Right lobe of liver (tissue), 6 donors: ENCODE measurements around the gene ELOA2. TPM values are rescaled to one million over a fixed set of nuclear protein-coding genes. Genes with fewer than 3 reads are reported as not detected.

Source experiments
- ATAC-seq, 4 donors: fragments of 200-7000 bp; cut with Tn5 transposase; one replicate each; pipeline ENCODE4 v1.9.1; 2020; ENCODE audit warnings: mild to moderate bottlenecking in 4 of 4, moderate library complexity in 4 of 4
- DNase-seq, 3 donors: peaks; one replicate each; pipeline ENCODE4 v3.0.0-alpha.2; 2020
- H3K27ac ChIP-seq, 3 donors: fragments of 200-600 bp; one replicate each; pipeline ENCODE4 v1.8.0; 2022
- H3K27me3 ChIP-seq, 2 donors: fragments of 200-600 bp; one replicate each; pipeline ENCODE4 v1.8.0; 2022
- H3K36me3 ChIP-seq, 4 donors: fragments of 200-600 bp; sonication (generic) in 1 of 4; one replicate each; pipeline versions ENCODE4 v1.5.1 to v1.8.0; 2017 to 2022; ENCODE audit warnings: control low read depth in 1 of 4
- H3K4me1 ChIP-seq, 4 donors: fragments of 200-600 bp; sonication (generic) in 1 of 4; one replicate each; pipeline versions ENCODE4 v1.5.1 to v1.8.0; 2017 to 2022; ENCODE audit warnings: control low read depth in 1 of 4
- H3K4me3 ChIP-seq, 3 donors: fragments of 200-600 bp; one replicate each; pipeline ENCODE4 v1.8.0; 2022
- H3K9me3 ChIP-seq, 4 donors: fragments of 200-600 bp; sonication (generic) in 1 of 4; one replicate each; pipeline versions ENCODE4 v1.5.1 to v1.8.0; 2017 to 2022; ENCODE audit warnings: control low read depth in 1 of 4
- POLR2A ChIP-seq: fragments of 450-650 bp; IDR thresholded peaks from one replicate; pipeline ENCODE4 v1.6.1; 2017; ENCODE audit warnings: antibody characterized with exemption, mild to moderate bottlenecking
- WGBS: methylation state at CpG from one replicate; pipeline ENCODE4 v1.1.6; 2018; ENCODE audit warnings: low coverage, low lambda C conversion rate; ENCODE audit not compliant: insufficient coverage; ENCODE audit errors: missing lambda C conversion rate; 5-methylcytosine and 5-hydroxymethylcytosine counted together
- intact Hi-C, 2 donors: fragments of 100-400 bp; cut with DNase I; formaldehyde crosslinking; loops; one replicate each; pipeline versions ENCODE4 v1.11.2 to v1.14.1; 2022
- long read RNA-seq: library from polyadenylated mRNA; unstranded; transcript quantifications from one replicate; pipeline ENCODE4 v2.0.0, GENCODE V29; 2019
- total RNA-seq, 6 experiments: library from RNA; depleted of rRNA in 2 of 6; stranded (reverse); fragments of >200 nt in 2 of 6; fragmentation: NEBNext Ultra II Directional in 3 of 6; extraction: Animal tissue kit (Norgen Biotek cat#: 25700) in 3 of 6; gene quantifications; one replicate each; pipeline versions ENCODE4 v1.1.0 to v1.2.4, GENCODE V29; 2016 to 2023
- TF ChIP-seq, protein P1 (sequence below), 4 donors: fragments of 200-600 bp in 3 of 4; fragments of 450-650 bp in 1 of 4; IDR thresholded peaks; one replicate each; pipeline versions ENCODE4 v1.5.1 to v1.8.0; 2016 to 2022; ENCODE audit warnings: antibody characterized with exemption in 4 of 4, mild to moderate bottlenecking in 2 of 4
- donor health status: DM: no; HTN: yes; CAD: no.
- donor health status: DM: no; HTN: no; CAD: no.
- donor health status: DM: no; HTN: no; CAD: no.
- donor health status: DM: no; HTN: yes; CAD: no.
- donor health status: DM: no; HTN: yes; CAD: no.

ELOA2 gene
- not detected for total RNA-seq
- long read RNA-seq: 0 reads

- Histone ChIP-seq H3K36me3 (no peaks in the 10 kb centered on the region), H3K9me3 (no peaks in the 10 kb centered on the region), H3K4me1 (no peaks in the 10 kb centered on the region), H3K27ac (no peak within 1 kb of the TSS), H3K27me3 (no peaks in the 10 kb centered on the region), H3K4me3 (no peak within 1 kb of the TSS)
- no peak for DNase-seq
- no peak for ATAC-seq
- TF ChIP-seq, protein P1, sequence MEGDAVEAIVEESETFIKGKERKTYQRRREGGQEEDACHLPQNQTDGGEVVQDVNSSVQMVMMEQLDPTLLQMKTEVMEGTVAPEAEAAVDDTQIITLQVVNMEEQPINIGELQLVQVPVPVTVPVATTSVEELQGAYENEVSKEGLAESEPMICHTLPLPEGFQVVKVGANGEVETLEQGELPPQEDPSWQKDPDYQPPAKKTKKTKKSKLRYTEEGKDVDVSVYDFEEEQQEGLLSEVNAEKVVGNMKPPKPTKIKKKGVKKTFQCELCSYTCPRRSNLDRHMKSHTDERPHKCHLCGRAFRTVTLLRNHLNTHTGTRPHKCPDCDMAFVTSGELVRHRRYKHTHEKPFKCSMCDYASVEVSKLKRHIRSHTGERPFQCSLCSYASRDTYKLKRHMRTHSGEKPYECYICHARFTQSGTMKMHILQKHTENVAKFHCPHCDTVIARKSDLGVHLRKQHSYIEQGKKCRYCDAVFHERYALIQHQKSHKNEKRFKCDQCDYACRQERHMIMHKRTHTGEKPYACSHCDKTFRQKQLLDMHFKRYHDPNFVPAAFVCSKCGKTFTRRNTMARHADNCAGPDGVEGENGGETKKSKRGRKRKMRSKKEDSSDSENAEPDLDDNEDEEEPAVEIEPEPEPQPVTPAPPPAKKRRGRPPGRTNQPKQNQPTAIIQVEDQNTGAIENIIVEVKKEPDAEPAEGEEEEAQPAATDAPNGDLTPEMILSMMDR (IDR thresholded peaks at IDR 0.05): no peak
- no peak for TF ChIP-seq POLR2A
- no CpG with 5 or more reads among the region's 29 CpGs for WGBS
- intact Hi-C loops: no loop called here
Observed at GRCh38 chr18:47035156-47035671, at the start of gene ELOA2. TSS of gene ELOA2 (minus strand) at chr18:47035621. CDS start at chr18:47035264, 357 bp downstream.

DNA sequence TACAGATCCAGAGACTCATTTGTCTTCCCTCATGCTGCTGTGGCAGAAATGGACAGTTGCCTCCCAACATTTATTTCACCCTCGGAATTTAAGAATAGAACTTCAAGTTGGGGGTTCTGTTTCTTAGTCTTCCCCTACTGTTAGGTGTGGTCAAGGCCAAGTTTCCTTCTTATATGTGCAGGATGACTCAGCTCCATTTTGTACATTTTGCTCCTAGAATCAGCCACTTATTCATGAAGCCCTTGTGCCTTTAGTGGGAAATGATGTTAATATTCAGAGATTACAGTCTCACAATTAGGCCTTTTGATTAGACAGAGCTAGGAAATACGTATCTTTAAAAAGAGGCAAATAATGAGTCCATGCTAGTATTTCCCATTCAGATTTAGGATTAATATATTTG, 46.2 kb upstream of the ELOA2 start:
- no peak overlapping the region for H3K4me3 ChIP-seq
- no peak overlapping the region for H3K27ac ChIP-seq
- WGBS: 73% methylated on average over 2 of the region's 2 CpGs
- intact Hi-C loops: no loop called here
- H3K36me3 ChIP-seq: no peaks in the 10 kb centered on the region
- H3K27me3 ChIP-seq: no peaks in the 10 kb centered on the region
- TF ChIP-seq POLR2A: no peak
- TF ChIP-seq, protein P1 (IDR thresholded peaks at IDR 0.05): no peak
- ATAC-seq (no peak), DNase-seq (no peak)
- H3K4me1 ChIP-seq: no peaks in the 10 kb centered on the region
- no peaks in the 10 kb centered on the region for H3K9me3 ChIP-seq

- H3K27ac ChIP-seq: no peak overlapping the region
- DNase-seq: no peak
- TF ChIP-seq, protein P1 (IDR thresholded peaks at IDR 0.05): no peak
- no peak for TF ChIP-seq POLR2A
- WGBS: 93% methylated on average over 2 of the region's 2 CpGs
- H3K36me3 ChIP-seq: no peaks in the 10 kb centered on the region
- no peaks in the 10 kb centered on the region for H3K9me3 ChIP-seq
- H3K4me1 ChIP-seq: no peaks in the 10 kb centered on the region
- no peak overlapping the region for H3K4me3 ChIP-seq
- H3K27me3 ChIP-seq: no peaks in the 10 kb centered on the region
- ATAC-seq: no peak
- intact Hi-C loops: no loop called here
Observed at GRCh38 chr18:47080872-47081271, 45.5 kb upstream of the ELOA2 start.

DNA sequence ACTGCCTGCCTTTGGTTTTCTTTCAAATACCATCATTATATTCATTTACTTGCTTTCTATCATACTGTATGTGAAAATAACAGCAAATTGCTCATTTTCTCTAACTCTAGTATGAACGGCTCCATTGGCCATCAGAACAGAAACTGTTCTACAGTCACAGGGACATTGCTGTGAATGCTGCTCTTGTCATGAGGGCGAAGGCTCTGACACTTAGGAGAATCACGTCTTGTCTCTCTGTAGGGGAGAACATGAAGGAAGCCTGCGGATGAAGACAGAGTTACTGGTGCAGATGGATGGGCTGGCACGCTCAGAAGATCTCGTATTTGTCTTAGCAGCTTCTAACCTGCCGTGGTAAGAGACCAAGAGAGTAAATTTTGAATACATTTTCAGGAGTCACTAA, 41.7 kb upstream of the ELOA2 start:
- ATAC-seq: no peak
- Histone ChIP-seq H3K4me1 (no peaks in the 10 kb centered on the region), H3K27ac (no peak overlapping the region), H3K36me3 (no peaks in the 10 kb centered on the region), H3K27me3 (no peaks in the 10 kb centered on the region), H3K4me3 (no peak overlapping the region), H3K9me3 (no peaks in the 10 kb centered on the region)
- intact Hi-C loops: no loop called here
- no peak for TF ChIP-seq POLR2A
- WGBS: 84% methylated on average over 5 of the region's 7 CpGs
- DNase-seq: no peak

DNA sequence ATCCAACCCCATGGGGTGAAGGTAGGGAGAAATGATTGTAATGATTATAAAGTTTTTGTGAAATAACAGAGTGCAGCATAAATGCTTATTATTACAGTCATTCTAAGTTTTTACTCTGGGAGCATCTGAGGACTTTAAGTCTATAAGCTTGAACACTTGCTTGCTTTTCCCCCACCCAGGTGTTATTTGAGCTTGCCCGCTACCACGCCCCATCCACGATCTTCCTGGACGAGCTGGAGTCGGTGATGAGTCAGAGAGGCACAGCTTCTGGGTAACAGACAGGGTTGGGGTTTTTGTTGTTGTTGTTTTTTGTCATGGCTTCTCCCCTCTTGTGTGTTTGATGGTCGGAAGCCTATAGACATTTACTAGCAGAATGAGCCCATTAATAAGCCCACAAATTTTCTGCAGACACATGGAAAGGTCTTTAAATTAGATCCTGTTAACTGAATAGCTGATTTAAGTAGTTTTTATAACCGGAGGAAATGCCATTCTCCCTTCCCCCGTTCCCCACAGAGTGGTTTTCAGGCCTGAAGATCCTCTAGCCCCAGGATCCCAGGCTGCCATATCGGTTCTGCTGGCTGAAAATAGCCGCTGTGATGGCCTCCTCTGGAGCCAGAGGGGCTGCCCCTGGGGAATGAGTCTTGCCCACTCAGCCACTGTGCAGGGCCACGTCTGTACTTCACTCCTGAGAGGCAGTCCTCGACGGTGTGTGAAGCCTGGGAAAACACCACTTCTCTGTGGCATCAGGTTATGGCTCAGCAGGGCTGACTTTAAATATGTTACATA, 39.9 kb upstream of the ELOA2 start:
- Histone ChIP-seq H3K27me3 (no peaks in the 10 kb centered on the region), H3K4me3 (no peak overlapping the region), H3K27ac (no peak overlapping the region), H3K4me1 (no peaks in the 10 kb centered on the region), H3K36me3 (no peaks in the 10 kb centered on the region), H3K9me3 (no peaks in the 10 kb centered on the region)
- intact Hi-C loops: no loop called here
- WGBS: 88% methylated on average over 8 of the region's 13 CpGs
- no peak for DNase-seq
- ATAC-seq: no peak
- TF ChIP-seq, protein P1 (IDR thresholded peaks at IDR 0.05): no peak
- TF ChIP-seq POLR2A: no peak
